WTC11 (cell line): Measurements from ENCODE around the gene RYR2.

ENCODE experiments used
- AFF4 ChIP-seq: sonication (generic); formaldehyde crosslinking; IDR thresholded peaks from 2 replicates; pipeline ENCODE4 v1.8.1; 2023; ENCODE audit warnings: mild to moderate bottlenecking, missing genetic modification reagents, borderline replicate concordance
- ATF3 ChIP-seq: sonication (generic); formaldehyde crosslinking; conservative IDR thresholded peaks from 2 replicates; pipeline ENCODE4 v1.8.1; 2022; ENCODE audit warnings: mild to moderate bottlenecking, missing genetic modification reagents
- CREM ChIP-seq: sonication (generic); formaldehyde crosslinking; IDR thresholded peaks from 2 replicates; pipeline ENCODE4 v1.8.1; 2022; ENCODE audit warnings: mild to moderate bottlenecking, missing genetic modification reagents, moderate library complexity
- E2F1 ChIP-seq: sonication (generic); formaldehyde crosslinking; IDR thresholded peaks from 2 replicates; pipeline ENCODE4 v1.8.0; 2022; ENCODE audit warnings: mild to moderate bottlenecking, missing genetic modification reagents
- ESRRA ChIP-seq: sonication (generic); formaldehyde crosslinking; IDR thresholded peaks from 2 replicates; pipeline ENCODE4 v1.8.1; 2022; ENCODE audit warnings: mild to moderate bottlenecking, missing genetic modification reagents, borderline replicate concordance
- FOXP4 ChIP-seq: sonication (generic); formaldehyde crosslinking; IDR thresholded peaks from 2 replicates; pipeline ENCODE4 v1.8.0; 2022; ENCODE audit warnings: mild to moderate bottlenecking, missing genetic modification reagents
- HMGA2 ChIP-seq: fragments of 250-450 bp; sonication (Bioruptor Pico); IDR thresholded peaks from 2 replicates; pipeline ENCODE4 v1.4.0; 2021; ENCODE audit warnings: mild to moderate bottlenecking, moderate library complexity
- NFYB ChIP-seq: sonication (generic); formaldehyde crosslinking; conservative IDR thresholded peaks from 2 replicates; pipeline ENCODE4 v1.8.0; 2022; ENCODE audit warnings: low read depth, missing genetic modification reagents
- ZNF138 ChIP-seq: sonication (generic); formaldehyde crosslinking; conservative IDR thresholded peaks from 2 replicates; pipeline ENCODE4 v1.8.1; 2022; ENCODE audit warnings: mild to moderate bottlenecking, moderate library complexity, missing genetic modification reagents
- ZNF425 ChIP-seq: fragments of 250-450 bp; sonication (Bioruptor Pico); conservative IDR thresholded peaks from 2 replicates; pipeline ENCODE4 v1.9.0; 2021; ENCODE audit warnings: mild to moderate bottlenecking
- TF ChIP-seq, protein P1 (sequence below): fragments of 200-600 bp; IDR thresholded peaks from 2 replicates; pipeline ENCODE4 v1.8.0; 2022; ENCODE audit warnings: antibody characterized with exemption

DNA sequence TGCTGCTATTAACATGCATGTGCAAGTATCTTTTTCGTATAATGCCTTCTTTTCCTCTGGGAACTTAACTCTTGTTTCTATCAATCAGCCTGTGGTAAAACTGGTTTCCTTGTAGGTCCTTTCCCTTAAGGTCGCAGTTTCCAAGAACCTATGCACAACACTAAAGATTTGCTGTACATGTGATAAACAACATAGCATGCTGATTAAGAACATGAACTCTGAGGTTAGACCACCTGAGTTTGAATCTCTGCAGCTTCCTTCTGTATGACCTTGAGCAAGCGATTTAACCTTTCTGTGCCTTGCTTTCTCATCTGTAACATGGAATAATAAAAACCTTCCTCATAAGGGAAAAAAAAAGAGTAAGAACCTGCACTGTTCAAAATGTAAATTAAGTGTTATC, 186.4 kb downstream of the RYR2 start:
- no peak for TF ChIP-seq E2F1 (CRISPR knock-in tag)
- TF ChIP-seq, protein P1, sequence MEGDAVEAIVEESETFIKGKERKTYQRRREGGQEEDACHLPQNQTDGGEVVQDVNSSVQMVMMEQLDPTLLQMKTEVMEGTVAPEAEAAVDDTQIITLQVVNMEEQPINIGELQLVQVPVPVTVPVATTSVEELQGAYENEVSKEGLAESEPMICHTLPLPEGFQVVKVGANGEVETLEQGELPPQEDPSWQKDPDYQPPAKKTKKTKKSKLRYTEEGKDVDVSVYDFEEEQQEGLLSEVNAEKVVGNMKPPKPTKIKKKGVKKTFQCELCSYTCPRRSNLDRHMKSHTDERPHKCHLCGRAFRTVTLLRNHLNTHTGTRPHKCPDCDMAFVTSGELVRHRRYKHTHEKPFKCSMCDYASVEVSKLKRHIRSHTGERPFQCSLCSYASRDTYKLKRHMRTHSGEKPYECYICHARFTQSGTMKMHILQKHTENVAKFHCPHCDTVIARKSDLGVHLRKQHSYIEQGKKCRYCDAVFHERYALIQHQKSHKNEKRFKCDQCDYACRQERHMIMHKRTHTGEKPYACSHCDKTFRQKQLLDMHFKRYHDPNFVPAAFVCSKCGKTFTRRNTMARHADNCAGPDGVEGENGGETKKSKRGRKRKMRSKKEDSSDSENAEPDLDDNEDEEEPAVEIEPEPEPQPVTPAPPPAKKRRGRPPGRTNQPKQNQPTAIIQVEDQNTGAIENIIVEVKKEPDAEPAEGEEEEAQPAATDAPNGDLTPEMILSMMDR, result no peak
- TF ChIP-seq AFF4, result no peak
- no peak for TF ChIP-seq HMGA2 (CRISPR knock-in tag)
- no peak for TF ChIP-seq FOXP4 (CRISPR knock-in tag)
- TF ChIP-seq ZNF138, result no peak
- TF ChIP-seq ESRRA, result no peak
- no peak for TF ChIP-seq NFYB (CRISPR knock-in tag)
- no peak for TF ChIP-seq ATF3 (CRISPR knock-in tag)
- TF ChIP-seq CREM (CRISPR knock-in tag), result no peak
- no peak for TF ChIP-seq ZNF425 (CRISPR knock-in tag)
